ENCODE measurements around the gene CNOT6L. TPM values are rescaled to one million over a fixed set of nuclear protein-coding genes. Genes with fewer than 3 reads are reported as not detected.

CNOT6L gene
- total RNA-seq, 1 experiment from 2014 or later: 14.5 TPM

DNA sequence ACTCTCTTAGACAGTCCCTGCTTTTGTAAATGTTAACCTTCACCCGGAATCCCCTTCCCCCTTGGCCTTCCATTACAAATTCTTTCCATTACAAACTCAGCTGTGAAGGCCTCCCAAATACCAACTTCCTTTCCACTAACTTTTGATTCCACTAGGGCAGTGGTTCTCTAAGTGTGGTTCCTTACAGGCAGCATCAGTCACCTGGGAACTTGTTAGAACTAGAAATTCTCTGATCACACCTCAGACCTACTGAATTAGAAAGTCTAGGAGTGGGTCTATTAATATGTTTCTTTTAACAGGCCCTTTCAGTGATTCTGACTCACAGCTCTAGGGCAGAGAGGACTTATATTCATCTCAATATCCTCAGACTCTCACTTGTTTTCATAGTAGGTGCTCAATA is 24.5 kb upstream of the CNOT6L start:
- H2BK5ac ChIP-seq (ENCODE audit: insufficient read length, low read length): no peak overlapping the region
- H2BK15ac ChIP-seq (ENCODE audit: low read depth, low read length): no peak overlapping the region
- H3T11ph ChIP-seq (ENCODE audit: low read length): no peak overlapping the region
- Mint-ChIP-seq H3K36me3 (ENCODE audit: insufficient read depth in 1 of 3, low read depth in 3 of 3) (no peaks in the 10 kb centered on the region), H3K27me3 (ENCODE audit: low read depth) (no peaks in the 10 kb centered on the region), H3K9me3 (no peaks in the 10 kb centered on the region), H3K4me1 (peaks cover 11 to 17% of the 10 kb centered on the region in 2 experiments), H3K4me3 (no peak overlapping the region), H3K27ac (no peak overlapping the region)
- H2BK120ac ChIP-seq (ENCODE audit: low read depth, low read length, poor library complexity, severe bottlenecking): no peak overlapping the region
- TF ChIP-seq, protein P1, sequence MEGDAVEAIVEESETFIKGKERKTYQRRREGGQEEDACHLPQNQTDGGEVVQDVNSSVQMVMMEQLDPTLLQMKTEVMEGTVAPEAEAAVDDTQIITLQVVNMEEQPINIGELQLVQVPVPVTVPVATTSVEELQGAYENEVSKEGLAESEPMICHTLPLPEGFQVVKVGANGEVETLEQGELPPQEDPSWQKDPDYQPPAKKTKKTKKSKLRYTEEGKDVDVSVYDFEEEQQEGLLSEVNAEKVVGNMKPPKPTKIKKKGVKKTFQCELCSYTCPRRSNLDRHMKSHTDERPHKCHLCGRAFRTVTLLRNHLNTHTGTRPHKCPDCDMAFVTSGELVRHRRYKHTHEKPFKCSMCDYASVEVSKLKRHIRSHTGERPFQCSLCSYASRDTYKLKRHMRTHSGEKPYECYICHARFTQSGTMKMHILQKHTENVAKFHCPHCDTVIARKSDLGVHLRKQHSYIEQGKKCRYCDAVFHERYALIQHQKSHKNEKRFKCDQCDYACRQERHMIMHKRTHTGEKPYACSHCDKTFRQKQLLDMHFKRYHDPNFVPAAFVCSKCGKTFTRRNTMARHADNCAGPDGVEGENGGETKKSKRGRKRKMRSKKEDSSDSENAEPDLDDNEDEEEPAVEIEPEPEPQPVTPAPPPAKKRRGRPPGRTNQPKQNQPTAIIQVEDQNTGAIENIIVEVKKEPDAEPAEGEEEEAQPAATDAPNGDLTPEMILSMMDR (conservative IDR thresholded peaks at IDR 0.05): no peak
- no peak overlapping the region for H4K5ac ChIP-seq (ENCODE audit: insufficient read length, low read depth, low read length)
- no peak overlapping the region for H3K4ac ChIP-seq (ENCODE audit: low read depth, low read length)
- no peak overlapping the region for H3K27ac ChIP-seq (ENCODE audit: insufficient read length, low read depth, low read length)
- H2BK20ac ChIP-seq (ENCODE audit: low read depth, low read length, poor library complexity, severe bottlenecking): no peak overlapping the region
- no peak overlapping the region for H3K23ac ChIP-seq (ENCODE audit: insufficient read length, low read depth, low read length)
- H3K23me2 ChIP-seq (ENCODE audit: insufficient read length, low read depth, low read length, poor library complexity, severe bottlenecking): no peaks in the 10 kb centered on the region
- no peak overlapping the region for H2AFZ ChIP-seq (ENCODE audit: low read length)
- no peaks in the 10 kb centered on the region for H3K27me3 ChIP-seq (ENCODE audit: insufficient read depth, low read length)
- H3K56ac ChIP-seq (ENCODE audit: insufficient read length, low read depth, low read length): no peak overlapping the region
- no peak overlapping the region for H4K91ac ChIP-seq (ENCODE audit: insufficient read length, low read depth, low read length)
- no peak overlapping the region for H3K18ac ChIP-seq (ENCODE audit: insufficient read length, low read depth, low read length)
- DNase-seq: no peak
- H4K20me1 ChIP-seq (ENCODE audit: control insufficient read depth, insufficient read depth, insufficient read length): no peaks in the 10 kb centered on the region
- no peaks in the 10 kb centered on the region for H3K79me2 ChIP-seq (ENCODE audit: insufficient read depth, low read length)
- H4K8ac ChIP-seq (replicated peaks; ENCODE audit: insufficient read length, low read depth, low read length): no peak overlapping the region
- H3K4me2 ChIP-seq (ENCODE audit: insufficient read depth, insufficient read length, low read length): no peak overlapping the region
- H2AK5ac ChIP-seq (ENCODE audit: insufficient read length, low read length): no peak overlapping the region
- no peak overlapping the region for H2BK12ac ChIP-seq (ENCODE audit: insufficient read length, low read depth, low read length)
- H3K4me1 ChIP-seq (ENCODE audit: insufficient read depth, low read length): no peaks in the 10 kb centered on the region
- H3K79me1 ChIP-seq (ENCODE audit: insufficient read depth, low read depth, low read length, poor library complexity, severe bottlenecking): no peaks in the 10 kb centered on the region
- H3K14ac ChIP-seq (ENCODE audit: insufficient read depth, low read length): no peak overlapping the region
- H3K9me3 ChIP-seq (ENCODE audit: control insufficient read depth, low read depth, low read length): no peaks in the 10 kb centered on the region
- H3K9ac ChIP-seq (ENCODE audit: extremely low read depth, insufficient read length, low read length): no peak overlapping the region
- no CpG with 5 or more reads among the region's 1 CpG for whole genome bisulfite sequencing (ENCODE audit: extremely low coverage, insufficient read length, low lambda C conversion rate)

Measured in H9 (cell line).